Naive thymus-derived CD8-positive, alpha-beta T cell (primary cell): ENCODE results near the gene CAMK2B. TPM values are rescaled to one million over a fixed set of nuclear protein-coding genes. Genes with fewer than 3 reads are reported as not detected.

Experiments used
- ATAC-seq, 2 donors: fragments of 150-1000 bp; cut with Tn5 transposase in 1 of 2; sonication (Bioruptor Pico), chemical (Tn5 transposase) in 1 of 2; 1 replicate in 1 of 2; 2 replicates in 1 of 2; pipeline ENCODE4 v1.10.0; 2021; ENCODE audit warnings: mild to moderate bottlenecking in 2 of 2, moderate library complexity in 2 of 2
- POLR2A ChIA-PET: fragments of 350-600 bp; sonication (Branson Sonifier 250); formaldehyde crosslinking; loops from one replicate; lab custom pipeline; 2021; ENCODE audit warnings: antibody characterized with exemption; lab: Charles Lee
- DNase-seq, 10 donors: peaks; one replicate each; pipeline versions ENCODE4 v3.0.0 to v3.0.0-alpha.2; 2020 to 2022
- H3K27ac Mint-ChIP-seq, 10 donors: one replicate each; pipeline ENCODE4 v1.8.0; 2020 to 2022; ENCODE audit warnings: mild to moderate bottlenecking in 10 of 10, mixed read lengths in 10 of 10, moderate library complexity in 4 of 10, inconsistent platforms in 1 of 10
- H3K27me3 Mint-ChIP-seq, 5 donors: one replicate each; pipeline ENCODE4 v1.8.0; 2021 to 2022; ENCODE audit warnings: mixed read lengths in 5 of 5
- H3K36me3 Mint-ChIP-seq, 3 donors: one replicate each; pipeline ENCODE4 v1.8.0; 2020 to 2022; ENCODE audit warnings: mixed read lengths in 3 of 3, mild to moderate bottlenecking in 2 of 3, inconsistent platforms in 1 of 3
- H3K4me1 Mint-ChIP-seq, 4 donors: one replicate each; pipeline ENCODE4 v1.8.0; 2021 to 2022; ENCODE audit warnings: mixed read lengths in 4 of 4
- H3K4me3 Mint-ChIP-seq, 10 donors: one replicate each; pipeline ENCODE4 v1.8.0; 2020 to 2022; ENCODE audit warnings: mild to moderate bottlenecking in 10 of 10, mixed read lengths in 10 of 10, moderate library complexity in 6 of 10, inconsistent platforms in 1 of 10
- H3K9me3 Mint-ChIP-seq, 9 donors: one replicate each; pipeline ENCODE4 v1.8.0; 2020 to 2022; ENCODE audit warnings: mixed read lengths in 9 of 9, mild to moderate bottlenecking in 3 of 9, inconsistent platforms in 1 of 9, moderate library complexity in 1 of 9
- polyA plus RNA-seq, 3 donors: library from polyadenylated mRNA; unstranded; fragments of 300-500 nt; fragmentation: Illumina TruSeq; gene quantifications; one replicate each; pipeline ENCODE4 v1.2.3, GENCODE V29; 2021
- total RNA-seq, 8 experiments: library from RNA in 2 of 8; stranded (reverse) in 2 of 8; gene quantifications; one replicate each; pipeline ENCODE4 v1.2.3 and lab custom pipeline; 2021 to 2026

CAMK2B gene
- total and polyA plus RNA-seq, 5 experiments from 2014 or later, result not detected

DNA sequence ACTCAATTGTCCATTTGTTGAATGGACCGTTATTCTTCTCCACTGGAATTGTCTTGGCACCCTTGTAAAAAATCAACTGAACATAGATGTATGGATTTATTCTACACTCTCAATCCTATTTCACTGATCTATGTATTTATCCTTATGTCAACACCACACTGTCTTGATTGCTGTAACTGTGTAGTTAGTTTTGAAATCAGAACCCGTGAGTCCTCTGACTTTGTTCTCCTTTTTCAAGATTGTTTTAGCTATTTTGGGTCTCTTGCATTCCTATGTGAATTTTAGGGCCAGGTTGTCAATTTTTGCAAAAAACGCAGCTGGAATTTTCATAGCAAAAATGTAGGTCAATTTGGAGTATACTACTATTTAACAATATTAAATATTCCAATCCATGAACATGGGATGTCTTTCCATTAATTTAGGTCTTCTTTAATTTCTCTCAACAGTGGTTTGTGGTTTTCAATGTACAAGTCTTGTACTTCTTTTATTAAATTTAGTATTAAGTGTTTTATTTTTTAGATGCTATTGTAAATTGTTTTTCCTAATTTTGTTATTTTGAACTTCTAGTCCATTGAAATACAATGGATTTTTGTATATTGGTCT is 10.0 kb downstream of the CAMK2B start:
- H3K4me3 Mint-ChIP-seq, result no peak overlapping the region
- H3K27me3 Mint-ChIP-seq, result peaks cover 0 to 12% (median 6%) of the 10 kb centered on the region in 5 donors
- no peak for ATAC-seq
- no peaks in the 10 kb centered on the region for H3K4me1 Mint-ChIP-seq
- POLR2A ChIA-PET, result no interaction called here
- H3K9me3 Mint-ChIP-seq, result peaks cover 0 to 3% (median 0%) of the 10 kb centered on the region in 9 donors
- no peak for DNase-seq
- peaks cover 0 to 5% (median 0%) of the 10 kb centered on the region in 3 donors for H3K36me3 Mint-ChIP-seq
- H3K27ac Mint-ChIP-seq, result no peak overlapping the region

DNA sequence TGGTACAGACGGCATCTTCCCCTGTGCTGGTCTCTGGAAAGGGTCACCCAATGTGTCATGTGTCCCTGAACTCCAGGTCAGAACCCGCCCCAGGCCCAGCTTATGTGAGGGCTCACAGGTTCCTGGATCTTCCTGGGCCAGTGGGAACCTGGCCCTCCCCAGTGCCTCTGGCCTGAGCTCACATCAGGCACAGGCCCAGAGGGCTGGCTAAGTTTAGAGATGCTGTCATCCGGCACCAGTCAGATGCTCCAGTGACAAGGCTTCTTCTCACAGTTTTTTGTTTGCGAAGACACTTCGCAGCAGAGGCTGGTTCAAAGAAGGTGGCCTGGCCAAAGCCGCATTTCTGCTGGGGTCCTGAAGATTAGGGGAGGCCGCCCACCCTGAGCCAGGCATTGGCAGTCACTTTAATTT is 11.8 kb downstream of the CAMK2B start:
- peaks cover 0 to 16% (median 11%) of the 10 kb centered on the region in 5 donors for H3K27me3 Mint-ChIP-seq
- H3K36me3 Mint-ChIP-seq, result peaks cover 0 to 5% (median 0%) of the 10 kb centered on the region in 3 donors
- H3K4me3 Mint-ChIP-seq, result no peak overlapping the region
- POLR2A ChIA-PET, result interaction anchor here (0.5 kb wide), 1 partner anchor 96 kb away, joined by 3 read pairs; no protein-coding TSS in a partner anchor
- H3K9me3 Mint-ChIP-seq, result peaks cover 0 to 3% (median 0%) of the 10 kb centered on the region in 9 donors
- no peak overlapping the region for H3K27ac Mint-ChIP-seq
- DNase-seq (peak in 1 of 10 donors; percentile 35), ATAC-seq (no peak)
- H3K4me1 Mint-ChIP-seq, result peaks cover 0 to 3% (median 2%) of the 10 kb centered on the region in 4 donors

DNA sequence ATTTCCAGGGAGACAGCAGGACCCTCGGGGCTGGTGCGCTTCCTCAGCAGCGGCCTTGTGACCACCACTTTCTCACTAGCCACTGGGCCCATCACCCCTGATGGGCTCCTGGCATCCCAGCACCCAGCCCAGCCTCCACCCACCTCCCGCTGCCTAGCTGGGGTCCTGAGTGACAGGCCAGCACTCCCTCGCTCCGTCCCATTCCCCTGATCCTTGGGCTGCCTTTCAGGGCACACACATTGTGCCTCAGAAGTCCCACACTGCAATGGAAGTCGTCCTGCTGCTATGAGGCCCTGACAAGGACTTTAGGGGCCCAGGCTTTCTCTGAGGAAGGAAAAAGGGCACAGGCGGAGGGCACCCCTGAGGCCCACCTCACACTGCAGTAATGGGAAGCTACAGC is 12.4 kb downstream of the CAMK2B start:
- H3K9me3 Mint-ChIP-seq, result peaks cover 0 to 3% (median 0%) of the 10 kb centered on the region in 9 donors
- peak in 1 of 10 donors; percentile 18 for DNase-seq
- ATAC-seq, result no peak
- H3K4me1 Mint-ChIP-seq, result peaks cover 0 to 3% (median 2%) of the 10 kb centered on the region in 4 donors
- no peak overlapping the region for H3K4me3 Mint-ChIP-seq
- H3K27me3 Mint-ChIP-seq, result peaks cover 0 to 20% (median 11%) of the 10 kb centered on the region in 5 donors
- H3K27ac Mint-ChIP-seq, result no peak overlapping the region
- H3K36me3 Mint-ChIP-seq, result peaks cover 0 to 5% (median 0%) of the 10 kb centered on the region in 3 donors
- POLR2A ChIA-PET, result no interaction called here

DNA sequence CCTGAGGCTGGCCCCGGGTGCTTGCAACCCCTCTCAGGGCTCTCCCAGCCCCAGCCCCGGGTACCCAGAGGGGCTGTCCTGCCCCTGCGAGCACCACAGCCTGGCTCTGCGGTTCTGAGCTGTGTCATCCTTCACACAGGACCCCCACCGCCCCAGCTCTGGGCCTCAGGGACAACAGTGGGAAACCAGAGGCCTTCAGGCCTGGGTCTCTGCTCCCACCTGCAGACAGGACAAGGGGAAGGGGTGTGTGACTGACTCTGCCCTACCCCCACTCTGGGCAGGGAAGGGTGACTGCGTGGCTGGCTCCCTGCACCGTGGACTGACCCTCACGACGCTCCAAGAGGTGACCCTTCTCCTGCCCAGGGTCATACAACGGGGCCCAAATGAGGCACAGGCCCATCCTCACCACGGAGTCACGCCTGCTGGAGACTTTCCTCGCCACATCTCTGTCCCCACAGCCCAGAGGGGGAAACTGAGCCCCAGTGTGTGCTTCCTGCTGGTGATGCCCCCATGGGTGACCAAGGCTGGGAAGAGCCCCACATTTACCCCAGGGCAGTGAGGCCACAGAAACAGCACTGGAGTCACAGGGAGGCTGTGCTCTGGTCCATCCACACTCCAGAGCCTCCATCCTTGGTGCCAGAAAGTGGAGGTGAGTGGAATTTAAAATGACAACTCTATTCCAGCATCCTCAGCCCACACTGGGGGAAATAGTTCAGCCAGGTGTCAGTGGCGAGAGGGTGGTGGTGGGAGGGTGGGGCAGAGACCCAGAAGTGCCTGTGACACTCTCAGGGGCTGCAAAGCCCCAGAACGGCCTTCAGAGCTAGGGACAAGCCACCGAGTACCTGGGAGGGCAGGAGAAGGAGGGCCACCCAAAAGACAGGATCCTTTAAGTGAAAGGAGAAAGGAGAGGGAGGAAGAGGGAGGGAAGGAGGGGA is 13.6 kb downstream of the CAMK2B start:
- peaks cover 0 to 3% (median 2%) of the 10 kb centered on the region in 4 donors for H3K4me1 Mint-ChIP-seq
- POLR2A ChIA-PET, result no interaction called here
- H3K4me3 Mint-ChIP-seq, result no peak overlapping the region
- H3K27me3 Mint-ChIP-seq, result peaks cover 0 to 21% (median 10%) of the 10 kb centered on the region in 5 donors
- H3K27ac Mint-ChIP-seq, result no peak overlapping the region
- no peak for ATAC-seq
- peaks cover 0 to 5% (median 0%) of the 10 kb centered on the region in 3 donors for H3K36me3 Mint-ChIP-seq
- peaks cover 0 to 3% (median 0%) of the 10 kb centered on the region in 9 donors for H3K9me3 Mint-ChIP-seq
- DNase-seq, result peak in 1 of 10 donors; percentile 58

DNA sequence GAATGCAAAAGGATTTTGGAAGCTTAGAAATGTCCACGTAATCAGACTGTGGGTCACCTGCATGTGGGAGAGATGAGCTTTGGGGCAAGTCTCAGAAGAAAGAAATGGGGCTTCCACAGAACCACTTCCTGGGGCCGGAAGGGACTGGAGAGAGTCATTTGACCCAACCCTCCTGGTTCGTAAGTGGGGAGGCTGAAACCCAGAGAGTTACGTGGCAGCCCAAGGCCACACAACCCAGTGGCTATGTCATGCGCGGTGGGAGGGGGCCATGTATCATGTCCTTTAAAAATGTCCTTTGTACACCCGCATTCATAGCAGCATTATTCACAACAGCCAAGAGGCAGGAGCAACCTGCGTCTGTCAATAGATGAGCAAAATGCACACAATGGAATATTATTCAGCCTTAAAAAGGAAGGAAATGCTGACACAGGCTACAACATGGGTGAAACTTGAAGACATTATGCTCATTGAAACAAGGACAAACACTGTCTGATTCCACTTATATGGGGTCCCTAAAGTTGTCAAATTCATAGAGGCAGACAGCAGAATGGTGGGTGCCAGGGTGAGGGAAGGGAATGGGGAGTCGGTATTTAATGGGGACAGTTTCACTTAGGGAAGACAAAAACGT is 15.1 kb downstream of the CAMK2B start:
- Mint-ChIP-seq H3K27ac (peak overlapping the region in 1 of 10 donors; percentile 22), H3K4me3 (peak overlapping the region; percentile 47 to 74 (median 68)), H3K9me3 (peaks cover 0 to 5% (median 0%) of the 10 kb centered on the region in 9 donors), H3K27me3 (peaks cover 0 to 21% (median 7%) of the 10 kb centered on the region in 5 donors), H3K36me3 (peaks cover 0 to 3% (median 0%) of the 10 kb centered on the region in 3 donors), H3K4me1 (peaks cover 0 to 5% (median 3%) of the 10 kb centered on the region in 4 donors)
- peak in 1 of 10 donors; percentile 13 for DNase-seq
- no peak for ATAC-seq
- POLR2A ChIA-PET, result no interaction called here

DNA sequence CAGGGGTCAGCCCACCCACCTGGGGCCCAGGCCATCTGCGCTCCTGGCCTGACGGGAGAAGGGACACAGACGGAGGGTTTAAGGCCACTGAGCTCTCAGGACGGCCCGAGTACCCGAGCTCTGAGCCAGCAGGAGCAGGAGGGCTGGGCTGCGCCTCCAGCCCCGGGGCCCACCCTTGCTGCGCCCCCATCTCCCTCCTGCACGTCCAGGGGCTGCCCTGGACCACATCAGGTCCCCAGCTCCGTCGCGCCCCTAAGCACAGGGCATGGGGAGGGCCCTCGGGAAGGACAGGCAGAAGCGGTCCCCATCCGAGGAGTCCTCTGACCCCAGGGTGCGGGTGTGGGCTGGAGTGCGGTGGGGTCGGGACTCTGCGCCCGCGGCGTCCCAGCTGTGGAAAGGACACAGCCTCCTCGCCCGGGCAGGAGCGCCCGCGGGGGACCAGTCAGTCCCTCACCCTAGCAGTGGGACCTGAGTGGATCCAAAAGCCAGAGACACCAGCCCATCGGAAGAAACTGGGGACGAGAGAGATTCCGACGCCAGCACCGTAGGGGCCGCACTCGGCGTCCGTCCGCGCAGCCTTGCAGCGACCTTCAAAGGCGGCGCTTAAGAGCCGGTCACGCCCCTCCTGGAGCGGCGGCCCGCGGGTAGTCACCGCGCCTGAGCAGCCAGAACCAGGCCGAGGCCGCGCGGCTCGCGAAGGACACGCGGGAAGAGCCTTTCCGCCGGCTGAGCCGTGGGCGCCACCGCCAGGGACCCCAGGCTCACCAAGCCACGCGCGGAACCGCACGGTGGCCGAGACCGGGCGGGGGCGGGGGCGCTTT is 15.9 kb downstream of the CAMK2B start:
- peak; percentile 80 to 98 for ATAC-seq
- peaks cover 0 to 5% (median 0%) of the 10 kb centered on the region in 9 donors for H3K9me3 Mint-ChIP-seq
- peak in 9 of 10 donors; percentile 8 to 64 (median 17) for DNase-seq
- POLR2A ChIA-PET, result no interaction called here
- H3K4me1 Mint-ChIP-seq, result peaks cover 0 to 5% (median 3%) of the 10 kb centered on the region in 4 donors
- peaks cover 0 to 21% (median 7%) of the 10 kb centered on the region in 5 donors for H3K27me3 Mint-ChIP-seq
- no peaks in the 10 kb centered on the region for H3K36me3 Mint-ChIP-seq
- peak overlapping the region in 9 of 10 donors; percentile 43 to 74 (median 61) for H3K4me3 Mint-ChIP-seq
- H3K27ac Mint-ChIP-seq, result no peak overlapping the region

DNA sequence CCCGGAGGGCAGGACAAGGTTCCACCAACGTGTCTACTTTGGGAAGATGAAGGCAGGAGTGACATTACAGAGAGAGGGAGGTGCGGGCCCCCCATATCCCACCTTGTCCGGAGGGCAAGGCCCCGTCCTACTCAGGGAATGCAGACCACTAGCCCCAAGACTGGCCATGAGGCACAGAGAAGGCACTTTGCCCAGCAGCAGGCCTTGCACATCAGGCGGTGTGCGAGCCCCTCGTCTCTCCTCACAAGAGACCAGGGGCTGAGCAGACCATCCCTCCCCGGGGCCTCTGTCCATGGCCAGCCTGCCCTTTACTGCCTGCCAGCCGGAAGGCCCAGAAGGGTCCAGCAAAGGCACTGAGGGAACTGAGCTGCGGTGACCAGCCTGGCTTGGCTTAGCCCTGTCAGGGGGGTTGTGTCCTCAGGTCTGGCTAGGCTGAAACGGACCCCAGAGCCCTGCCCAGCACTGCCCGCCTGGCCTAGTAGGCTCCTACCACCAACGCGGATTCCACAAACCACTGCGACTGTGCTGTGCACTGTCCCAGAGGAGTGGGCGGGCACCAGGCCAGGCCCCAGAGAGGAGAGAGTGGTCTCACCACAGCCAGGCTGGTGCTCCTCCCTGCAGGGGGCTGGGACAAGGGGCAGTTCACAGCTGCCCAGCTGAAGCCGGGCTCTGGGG is 16.7 kb downstream of the CAMK2B start:
- Mint-ChIP-seq H3K36me3 (no peaks in the 10 kb centered on the region), H3K27ac (peak overlapping the region in 1 of 10 donors; percentile 65), H3K9me3 (peaks cover 0 to 5% (median 0%) of the 10 kb centered on the region in 9 donors), H3K27me3 (peaks cover 0 to 21% (median 7%) of the 10 kb centered on the region in 5 donors), H3K4me3 (peak overlapping the region in 3 of 10 donors; percentile 6 to 52 (median 28)), H3K4me1 (peaks cover 0 to 5% (median 3%) of the 10 kb centered on the region in 4 donors)
- ATAC-seq (no peak), DNase-seq (peak in 1 of 10 donors; percentile 58)
- POLR2A ChIA-PET, result no interaction called here

GRCh38 chr7:44307905-44308595 is 17.3 kb downstream of the CAMK2B start:
- Mint-ChIP-seq H3K36me3 (no peaks in the 10 kb centered on the region), H3K27ac (peak overlapping the region in 2 of 10 donors; percentile 59 to 65), H3K9me3 (peaks cover 0 to 5% (median 0%) of the 10 kb centered on the region in 9 donors), H3K4me1 (peaks cover 0 to 5% (median 3%) of the 10 kb centered on the region in 4 donors), H3K27me3 (peaks cover 0 to 19% (median 7%) of the 10 kb centered on the region in 5 donors), H3K4me3 (peak overlapping the region in 4 of 10 donors; percentile 22 to 52 (median 29))
- POLR2A ChIA-PET, result no interaction called here
- DNase-seq (peak in 1 of 10 donors; percentile 32), ATAC-seq (no peak)

DNA sequence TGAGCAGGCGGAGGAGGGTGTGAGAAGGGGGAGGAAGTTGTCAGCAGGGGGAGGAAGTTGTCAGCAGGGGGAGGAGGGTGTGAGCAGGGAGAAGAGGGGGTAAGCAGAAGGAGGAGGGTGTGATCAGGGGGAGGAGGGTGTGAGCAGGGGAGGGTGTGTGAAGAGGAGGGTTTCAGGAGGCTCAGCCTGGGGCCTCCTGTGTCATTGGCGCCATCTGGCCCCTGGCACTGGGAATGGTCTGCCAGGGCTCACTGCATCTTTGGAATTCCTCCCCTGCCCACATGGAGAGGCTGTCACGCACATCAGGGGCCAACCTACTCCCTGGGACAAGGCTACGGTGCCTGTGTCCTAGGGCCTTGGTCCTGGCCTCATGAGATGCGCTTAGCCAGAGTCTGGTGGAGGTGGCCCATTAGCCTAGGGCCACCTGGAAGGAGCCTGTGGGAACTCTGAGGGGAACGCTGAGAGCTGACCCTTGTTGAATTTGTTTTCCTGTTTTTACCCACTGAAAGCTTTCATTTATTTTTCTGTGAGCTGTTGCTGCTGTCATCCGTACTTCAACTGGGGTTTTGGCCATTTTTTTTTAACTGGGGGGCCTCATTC is 18.0 kb downstream of the CAMK2B start:
- Mint-ChIP-seq H3K27me3 (peaks cover 0 to 19% (median 8%) of the 10 kb centered on the region in 5 donors), H3K4me3 (no peak overlapping the region), H3K4me1 (peaks cover 0 to 5% (median 3%) of the 10 kb centered on the region in 4 donors), H3K9me3 (peaks cover 0 to 3% (median 0%) of the 10 kb centered on the region in 9 donors), H3K36me3 (no peaks in the 10 kb centered on the region), H3K27ac (peak overlapping the region in 2 of 10 donors; percentile 59 to 82)
- DNase-seq (peak in 2 of 10 donors; percentile 13 to 43), ATAC-seq (no peak)
- POLR2A ChIA-PET, result no interaction called here

DNA sequence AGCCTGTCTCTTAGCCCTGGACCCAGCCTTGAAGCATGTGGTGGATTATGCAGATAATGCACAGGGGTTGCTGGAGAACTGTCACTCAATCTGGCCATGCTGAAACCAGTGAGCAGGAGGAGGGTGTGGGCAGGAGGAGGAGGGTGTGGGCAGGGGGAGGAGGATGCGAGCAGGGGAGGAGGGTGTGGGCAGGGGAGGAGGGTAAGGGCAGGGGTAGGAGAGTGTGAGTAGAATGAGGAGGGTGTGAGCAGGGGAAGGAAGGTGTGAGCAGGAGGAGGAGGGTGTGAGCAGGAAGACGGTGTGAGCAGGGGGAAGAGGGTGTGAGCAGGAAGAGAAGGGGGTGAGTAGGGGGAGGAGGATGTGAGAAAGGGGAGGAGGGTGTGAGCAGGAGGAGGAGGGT is 18.8 kb downstream of the CAMK2B start:
- POLR2A ChIA-PET, result no interaction called here
- ATAC-seq (no peak), DNase-seq (peak in 2 of 10 donors; percentile 13 to 30)
- H3K9me3 Mint-ChIP-seq, result peaks cover 0 to 2% (median 0%) of the 10 kb centered on the region in 9 donors
- H3K27me3 Mint-ChIP-seq, result peaks cover 0 to 15% (median 8%) of the 10 kb centered on the region in 5 donors
- peak overlapping the region in 2 of 10 donors; percentile 19 to 62 for H3K27ac Mint-ChIP-seq
- peaks cover 0 to 1% (median 0%) of the 10 kb centered on the region in 3 donors for H3K36me3 Mint-ChIP-seq
- H3K4me1 Mint-ChIP-seq, result peaks cover 0 to 5% (median 3%) of the 10 kb centered on the region in 4 donors
- H3K4me3 Mint-ChIP-seq, result no peak overlapping the region
